ENCODE measurements around the gene PXDN. TPM values are rescaled to one million over a fixed set of nuclear protein-coding genes. Genes with fewer than 3 reads are reported as not detected.

Gene PXDN
- total RNA-seq, 1 donor from 2014 or later: 150 TPM

DNA sequence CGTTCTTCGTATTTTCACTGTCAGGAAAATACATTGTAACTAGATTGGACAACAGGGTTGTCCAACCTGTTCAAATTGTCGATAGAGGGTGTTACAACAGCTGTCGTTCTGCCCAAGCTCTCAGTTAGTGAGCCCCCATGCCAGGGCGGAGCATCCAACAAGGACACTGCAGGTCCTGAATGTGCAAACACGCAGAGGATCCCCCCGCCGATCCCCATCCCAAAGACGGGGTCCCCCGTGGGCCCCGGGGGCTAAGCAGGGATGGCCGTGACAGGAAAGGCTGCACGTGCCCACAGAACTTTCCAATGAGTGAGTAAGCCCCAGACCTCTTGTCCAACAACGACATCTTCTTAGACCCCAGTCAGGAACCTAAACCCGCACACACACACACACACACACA, 140.8 kb downstream of the PXDN start:
- Mint-ChIP-seq H3K27me3 (peaks cover 18% of the 10 kb centered on the region), H3K4me1 (ENCODE audit: unreplicated experiment) (peaks cover 6% of the 10 kb centered on the region), H3K4me3 (no peak overlapping the region), H3K9me3 (no peaks in the 10 kb centered on the region), H3K27ac (no peak overlapping the region), H3K36me3 (no peaks in the 10 kb centered on the region)
- no peak for DNase-seq (ENCODE audit: extremely low spot score, unreplicated experiment)
- TF ChIP-seq, protein P1, sequence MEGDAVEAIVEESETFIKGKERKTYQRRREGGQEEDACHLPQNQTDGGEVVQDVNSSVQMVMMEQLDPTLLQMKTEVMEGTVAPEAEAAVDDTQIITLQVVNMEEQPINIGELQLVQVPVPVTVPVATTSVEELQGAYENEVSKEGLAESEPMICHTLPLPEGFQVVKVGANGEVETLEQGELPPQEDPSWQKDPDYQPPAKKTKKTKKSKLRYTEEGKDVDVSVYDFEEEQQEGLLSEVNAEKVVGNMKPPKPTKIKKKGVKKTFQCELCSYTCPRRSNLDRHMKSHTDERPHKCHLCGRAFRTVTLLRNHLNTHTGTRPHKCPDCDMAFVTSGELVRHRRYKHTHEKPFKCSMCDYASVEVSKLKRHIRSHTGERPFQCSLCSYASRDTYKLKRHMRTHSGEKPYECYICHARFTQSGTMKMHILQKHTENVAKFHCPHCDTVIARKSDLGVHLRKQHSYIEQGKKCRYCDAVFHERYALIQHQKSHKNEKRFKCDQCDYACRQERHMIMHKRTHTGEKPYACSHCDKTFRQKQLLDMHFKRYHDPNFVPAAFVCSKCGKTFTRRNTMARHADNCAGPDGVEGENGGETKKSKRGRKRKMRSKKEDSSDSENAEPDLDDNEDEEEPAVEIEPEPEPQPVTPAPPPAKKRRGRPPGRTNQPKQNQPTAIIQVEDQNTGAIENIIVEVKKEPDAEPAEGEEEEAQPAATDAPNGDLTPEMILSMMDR (conservative IDR thresholded peaks at IDR 0.05): no peak

DNA sequence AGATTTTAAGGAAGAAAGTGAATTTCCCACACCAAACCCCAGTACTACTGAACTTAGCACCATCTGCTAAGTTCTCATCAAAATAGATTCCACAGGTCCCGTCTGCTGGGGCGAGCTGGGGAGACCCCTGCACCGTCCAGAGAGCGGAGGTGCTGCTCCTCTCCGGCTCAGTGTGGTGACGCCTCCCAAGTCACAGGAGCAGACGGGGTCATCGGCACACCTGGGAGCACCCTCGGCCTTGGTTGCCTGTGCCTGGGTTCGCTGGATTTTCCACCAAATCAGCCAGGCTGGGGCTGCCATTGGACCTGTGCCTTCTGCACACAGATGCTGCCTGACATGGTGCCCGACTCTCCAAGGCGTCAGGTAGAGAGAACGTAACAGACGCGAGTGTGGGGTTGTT, 141.3 kb downstream of the PXDN start:
- Mint-ChIP-seq H3K4me1 (ENCODE audit: unreplicated experiment) (peaks cover 6% of the 10 kb centered on the region), H3K27me3 (peaks cover 15% of the 10 kb centered on the region), H3K4me3 (no peak overlapping the region), H3K9me3 (no peaks in the 10 kb centered on the region), H3K27ac (no peak overlapping the region), H3K36me3 (no peaks in the 10 kb centered on the region)
- DNase-seq (ENCODE audit: extremely low spot score, unreplicated experiment): no peak
- TF ChIP-seq, protein P1 (conservative IDR thresholded peaks at IDR 0.05): no peak

GRCh38 chr2:1602278-1603010, 141.9 kb downstream of the PXDN start:
- Mint-ChIP-seq H3K4me1 (ENCODE audit: unreplicated experiment) (peaks cover 6% of the 10 kb centered on the region), H3K36me3 (no peaks in the 10 kb centered on the region), H3K27ac (no peak overlapping the region), H3K4me3 (no peak overlapping the region), H3K9me3 (no peaks in the 10 kb centered on the region), H3K27me3 (peaks cover 12% of the 10 kb centered on the region)
- TF ChIP-seq, protein P1 (conservative IDR thresholded peaks at IDR 0.05): no peak
- DNase-seq (ENCODE audit: extremely low spot score, unreplicated experiment): no peak

DNA sequence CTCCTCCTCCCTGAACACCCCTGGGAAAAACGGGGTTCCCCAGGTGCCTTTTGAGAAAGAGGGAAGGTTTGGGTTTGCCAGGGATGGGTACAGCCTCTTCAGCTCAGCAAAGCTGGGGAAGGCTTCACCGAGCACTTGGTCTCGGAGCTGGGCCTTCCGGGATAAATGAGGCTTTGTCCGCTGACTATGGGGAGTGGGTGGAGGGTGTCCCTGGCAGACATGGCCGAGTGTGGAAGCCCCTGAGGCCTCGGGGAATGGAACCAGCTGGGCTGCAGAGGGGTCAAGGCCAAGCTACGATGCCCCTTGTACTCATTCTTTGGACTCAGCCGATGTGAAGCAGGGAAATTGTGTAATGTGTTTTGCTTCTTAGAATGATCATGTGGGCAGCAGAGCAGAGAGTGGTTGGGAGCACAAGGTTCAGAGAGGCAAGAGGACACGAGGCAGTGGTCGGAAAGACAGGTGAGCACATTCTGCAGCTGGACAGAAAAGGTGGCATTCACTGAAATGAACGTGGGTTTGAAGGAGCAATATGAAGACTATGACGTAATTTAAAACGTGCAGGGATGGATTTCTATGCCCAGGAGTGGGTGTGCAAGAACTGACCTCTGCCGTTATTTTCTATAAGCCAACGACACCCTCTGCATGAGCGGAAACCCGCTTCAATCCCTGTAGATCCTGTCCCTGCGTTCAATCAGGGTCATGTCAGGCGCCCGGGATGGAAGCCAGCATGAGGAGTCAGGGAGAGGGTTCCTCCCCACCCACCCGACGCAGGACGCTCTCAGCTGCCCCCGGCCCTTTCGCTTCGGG, 142.6 kb downstream of the PXDN start:
- Mint-ChIP-seq H3K27ac (no peak overlapping the region), H3K9me3 (no peaks in the 10 kb centered on the region), H3K4me1 (ENCODE audit: unreplicated experiment) (peaks cover 6% of the 10 kb centered on the region), H3K4me3 (no peak overlapping the region), H3K36me3 (no peaks in the 10 kb centered on the region), H3K27me3 (peaks cover 6% of the 10 kb centered on the region)
- DNase-seq (ENCODE audit: extremely low spot score, unreplicated experiment): no peak
- TF ChIP-seq, protein P1 (conservative IDR thresholded peaks at IDR 0.05): no peak

- Mint-ChIP-seq H3K27me3 (no peaks in the 10 kb centered on the region), H3K27ac (no peak overlapping the region), H3K4me3 (no peak overlapping the region), H3K4me1 (ENCODE audit: unreplicated experiment) (peaks cover 6% of the 10 kb centered on the region), H3K9me3 (no peaks in the 10 kb centered on the region), H3K36me3 (no peaks in the 10 kb centered on the region)
- no peak for DNase-seq (ENCODE audit: extremely low spot score, unreplicated experiment)
- TF ChIP-seq, protein P1 (conservative IDR thresholded peaks at IDR 0.05): no peak
Measured at GRCh38 chr2:1601067-1601412, 143.3 kb downstream of the PXDN start.

Measured in type B pancreatic cell (in vitro differentiated cells).